H7 (cell line): ENCODE results near the gene CNTN1. TPM values are rescaled to one million over a fixed set of nuclear protein-coding genes. Genes with fewer than 3 reads are reported as not detected.

ENCODE experiments used
- DNase-seq: peaks from one replicate; pipeline ENCODE4 v3.0.0; 2012
- H3K27me3 ChIP-seq: 2 replicates; pipeline ENCODE4 v1.6.0; 2011; ENCODE audit warnings: mild to moderate bottlenecking, low read length; ENCODE audit not compliant: control insufficient read depth, insufficient read depth
- H3K36me3 ChIP-seq: replicated peaks from 2 replicates; pipeline ENCODE4 v1.5.1; 2011; ENCODE audit warnings: low read length; ENCODE audit not compliant: control insufficient read depth, insufficient read depth
- H3K4me3 ChIP-seq: 2 replicates; pipeline ENCODE4 v1.5.1; 2011; ENCODE audit warnings: low read depth, mild to moderate bottlenecking, control low read depth, low read length, moderate library complexity; ENCODE audit not compliant: insufficient read depth
- total RNA-seq: library from RNA; depleted of rRNA; stranded (reverse); fragments of >200 nt; shearing (Covaris generic); gene quantifications from 2 replicates; pipeline ENCODE4 v1.2.3, GENCODE V29; 2014; rRNA removed

The CNTN1 gene
- 2.9 and 4.3 TPM in 2 replicates for total RNA-seq

DNA sequence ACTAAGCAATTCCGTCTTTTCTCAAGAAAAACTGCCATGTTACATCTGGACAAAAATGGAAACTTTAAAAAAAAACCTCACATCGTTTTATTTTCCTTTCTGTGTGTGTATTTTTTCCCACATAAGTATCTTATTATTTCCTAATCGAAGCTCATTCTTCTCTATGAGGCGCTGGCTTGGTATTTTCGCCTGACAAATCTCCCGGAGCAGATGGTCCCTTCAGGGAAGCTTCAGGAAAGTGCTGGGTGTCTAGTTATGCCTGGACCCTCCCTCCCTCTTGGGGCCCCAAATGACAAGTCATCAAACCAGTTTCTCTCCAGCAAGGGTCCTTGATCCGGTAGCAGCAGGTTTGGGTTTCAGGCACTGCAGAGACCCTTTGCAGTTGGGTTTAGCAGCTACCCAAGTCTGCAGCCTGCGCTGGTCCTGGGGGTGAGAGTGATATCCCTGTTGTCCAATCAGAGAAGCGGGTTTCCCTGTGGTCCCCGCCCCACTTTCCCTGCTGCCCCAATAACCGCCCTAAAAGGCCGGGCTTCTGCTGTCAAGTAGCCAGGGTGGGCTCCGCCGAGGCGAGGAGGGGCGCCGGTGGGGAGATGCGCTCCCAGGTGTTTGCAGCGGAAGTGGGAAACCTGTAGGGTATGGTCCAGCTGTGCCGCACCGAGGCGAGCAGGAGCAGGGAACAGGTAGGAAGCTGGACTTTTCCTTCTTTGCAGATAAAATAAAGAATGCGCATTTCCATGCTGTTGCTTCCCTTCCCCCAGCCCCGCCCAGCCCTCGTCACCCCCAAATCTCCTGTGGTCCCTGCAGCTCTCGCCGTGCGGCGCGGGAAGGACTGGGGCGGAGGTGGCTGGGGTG is at the start of gene CNTN1:
Gene CNTN1 (plus strand): TSS at position 527 of the 852 bp plus-strand sequence.
- peaks cover 16% of the 10 kb centered on the region for H3K27me3 ChIP-seq
- H3K4me3 ChIP-seq: peak within 1 kb of the TSS; percentile 68
- peak; percentile 95 for DNase-seq

DNA sequence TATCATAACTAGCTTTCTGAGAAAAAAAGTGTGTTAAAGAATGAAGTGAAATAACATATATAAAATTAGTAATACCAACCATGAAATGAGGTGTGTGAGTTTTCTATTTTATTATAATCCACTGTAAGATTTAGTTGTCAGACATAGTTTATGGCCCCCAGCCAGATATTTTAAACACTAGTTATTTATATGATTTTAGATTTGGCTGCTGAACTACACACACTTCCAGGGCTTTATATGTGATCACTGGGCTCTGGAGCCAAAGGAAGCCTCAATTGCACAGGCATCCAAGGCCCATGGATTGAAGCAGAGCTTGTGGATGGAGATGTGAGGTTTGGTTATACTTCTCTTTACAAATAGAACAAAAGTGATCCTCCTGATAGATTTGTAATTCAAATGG is 48.7 kb upstream of the CNTN1 start:
- no peaks in the 10 kb centered on the region for H3K36me3 ChIP-seq
- no peak overlapping the region for H3K4me3 ChIP-seq
- no peak for DNase-seq
- no peaks in the 10 kb centered on the region for H3K27me3 ChIP-seq

More for the DNA sequence above, at the start of gene CNTN1:
- no peaks in the 10 kb centered on the region for H3K36me3 ChIP-seq

DNA sequence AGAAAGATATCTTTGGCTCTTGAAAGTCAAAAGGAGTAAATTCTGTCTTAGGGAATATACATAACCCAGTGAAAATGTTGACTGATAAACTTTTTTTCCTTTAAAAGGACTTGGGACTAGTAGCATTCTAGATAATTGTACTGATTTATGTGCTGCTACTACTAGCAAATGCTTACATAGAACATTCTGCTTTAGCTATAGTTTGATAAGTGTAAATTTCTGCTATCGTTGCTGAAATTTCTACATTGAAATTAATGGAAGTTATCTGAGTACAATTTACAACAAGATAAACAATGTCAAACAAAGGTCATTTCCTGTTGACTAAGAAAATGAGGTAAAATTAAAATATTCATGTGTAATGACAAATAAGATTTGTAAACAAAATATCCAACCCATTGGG is 48.3 kb upstream of the CNTN1 start:
- DNase-seq: no peak
- H3K27me3 ChIP-seq: no peaks in the 10 kb centered on the region

DNA sequence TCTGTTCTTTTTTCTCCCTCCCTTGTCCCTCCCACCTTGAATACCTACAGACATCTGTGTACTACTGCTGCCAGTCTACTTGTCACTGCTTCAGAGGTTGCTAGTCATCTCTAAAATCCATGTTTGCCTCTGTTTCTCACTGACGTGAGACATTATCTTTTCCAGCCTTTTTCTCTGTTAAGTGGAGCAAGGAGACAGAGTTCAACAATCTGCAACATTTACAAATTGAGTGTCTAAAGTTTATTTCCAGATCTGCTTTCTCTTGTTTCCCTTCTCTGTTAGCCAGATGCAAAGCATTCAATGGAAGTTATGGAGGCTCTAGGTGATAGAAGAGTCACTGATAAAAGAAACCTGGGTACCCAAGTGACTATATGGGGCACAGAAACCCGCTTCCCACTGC is 47.5 kb upstream of the CNTN1 start:
- no peak overlapping the region for H3K4me3 ChIP-seq
- no peak for DNase-seq
- no peaks in the 10 kb centered on the region for H3K36me3 ChIP-seq
- no peaks in the 10 kb centered on the region for H3K27me3 ChIP-seq

More for the DNA sequence above, 48.3 kb upstream of the CNTN1 start:
- Histone ChIP-seq H3K36me3 (no peaks in the 10 kb centered on the region), H3K4me3 (no peak overlapping the region)

DNA sequence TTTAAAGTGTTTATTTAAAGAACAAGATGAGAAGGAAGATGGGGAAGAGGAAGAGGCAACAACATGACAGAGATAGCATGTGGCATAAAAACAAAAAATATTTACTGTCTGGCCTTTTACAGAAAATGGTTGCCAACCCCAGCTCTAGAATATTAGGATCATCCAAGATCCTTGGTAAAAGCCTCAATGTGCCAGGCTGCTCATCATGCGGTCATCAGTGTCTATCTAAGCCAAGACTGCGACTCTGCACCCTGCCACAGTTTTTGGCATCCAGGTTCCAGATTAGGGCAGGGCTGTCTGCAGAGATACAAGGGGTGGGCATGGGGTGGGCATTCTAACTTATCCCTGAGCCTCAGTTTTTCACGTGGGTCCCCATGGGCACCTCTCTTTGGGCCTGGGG is 46.9 kb upstream of the CNTN1 start:
- no peak for DNase-seq
- Histone ChIP-seq H3K27me3 (no peaks in the 10 kb centered on the region), H3K36me3 (no peaks in the 10 kb centered on the region), H3K4me3 (no peak overlapping the region)

DNA sequence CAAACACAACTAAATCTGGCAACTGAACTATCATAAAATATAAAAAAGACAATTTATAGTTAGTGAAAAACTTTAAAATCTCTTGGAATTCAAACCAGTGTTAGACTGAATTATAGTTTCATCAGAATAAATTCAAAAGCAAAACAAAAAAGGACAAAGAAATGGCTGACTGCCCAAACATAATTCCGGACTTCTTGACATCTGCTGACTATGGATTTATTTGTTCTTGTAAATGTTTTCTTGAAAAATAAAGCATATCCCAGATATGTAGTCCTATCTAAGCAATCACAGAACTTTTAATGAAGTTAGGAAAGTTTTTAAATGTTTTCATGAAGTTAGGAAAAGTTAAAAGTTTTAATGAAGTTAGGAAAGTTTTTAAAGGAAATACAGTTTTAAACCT is 45.8 kb upstream of the CNTN1 start:
- H3K36me3 ChIP-seq: no peaks in the 10 kb centered on the region
- DNase-seq: no peak
- H3K27me3 ChIP-seq: no peaks in the 10 kb centered on the region
- no peak overlapping the region for H3K4me3 ChIP-seq

DNA sequence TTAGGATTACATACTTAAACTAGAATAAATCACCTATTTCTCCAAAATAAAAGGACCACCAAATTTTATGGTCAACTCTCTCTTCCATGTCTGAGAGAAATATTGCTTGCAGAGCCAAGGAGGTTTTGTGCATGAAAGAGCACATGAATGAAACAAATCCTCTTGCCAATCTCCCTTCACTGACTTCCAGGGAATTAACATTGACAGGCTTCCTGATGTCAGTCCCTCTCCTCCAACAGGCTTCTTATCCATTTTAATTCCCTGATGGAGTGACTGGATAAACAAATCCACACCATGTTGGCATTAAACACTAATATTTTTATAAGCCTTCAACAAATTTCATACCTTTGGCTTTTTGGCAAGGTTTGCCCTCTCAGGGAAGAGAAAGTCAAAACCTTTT is 45.3 kb upstream of the CNTN1 start:
- no peak for DNase-seq
- no peaks in the 10 kb centered on the region for H3K36me3 ChIP-seq
- no peak overlapping the region for H3K4me3 ChIP-seq
- H3K27me3 ChIP-seq: no peaks in the 10 kb centered on the region

DNA sequence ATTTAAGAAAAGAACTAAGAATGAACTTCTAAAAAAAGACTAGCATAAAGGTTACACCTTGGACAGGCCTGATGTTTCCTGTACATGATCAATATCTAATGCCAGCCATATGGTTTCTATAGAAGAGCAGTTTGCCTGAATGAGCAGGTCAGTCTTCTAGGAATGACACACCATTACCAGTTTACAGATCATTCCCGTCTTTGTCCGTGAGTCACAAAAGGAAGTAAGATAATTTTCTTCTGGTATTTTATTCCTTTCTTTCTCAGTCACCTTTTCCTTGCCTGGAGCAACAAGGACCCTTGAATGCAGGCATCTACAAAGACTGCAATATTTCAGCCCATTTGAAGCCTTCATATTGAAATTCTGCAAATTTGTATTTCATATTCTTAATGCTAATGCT is 44.6 kb upstream of the CNTN1 start:
- H3K4me3 ChIP-seq: no peak overlapping the region
- no peaks in the 10 kb centered on the region for H3K27me3 ChIP-seq
- no peaks in the 10 kb centered on the region for H3K36me3 ChIP-seq
- no peak for DNase-seq

DNA sequence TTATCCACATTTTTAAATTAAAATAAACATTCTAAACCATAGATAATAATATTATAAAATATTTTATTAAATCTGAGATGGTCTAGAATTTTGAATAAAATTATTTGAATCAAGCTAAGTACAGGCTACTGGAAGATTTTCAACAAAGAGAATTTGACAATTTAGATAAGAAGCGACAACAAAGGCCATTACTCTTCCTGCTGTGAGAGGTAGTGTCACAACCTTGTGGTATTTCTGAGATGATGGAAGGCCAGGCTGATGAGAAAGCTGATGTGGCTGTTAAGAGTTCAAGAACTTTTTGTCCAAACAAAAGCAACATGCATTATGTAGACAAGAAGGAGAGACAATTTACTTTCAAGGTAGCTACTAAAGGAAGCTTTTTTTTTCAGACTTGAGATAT is 43.7 kb upstream of the CNTN1 start:
- Histone ChIP-seq H3K27me3 (no peaks in the 10 kb centered on the region), H3K4me3 (no peak overlapping the region), H3K36me3 (no peaks in the 10 kb centered on the region)
- DNase-seq: no peak

DNA sequence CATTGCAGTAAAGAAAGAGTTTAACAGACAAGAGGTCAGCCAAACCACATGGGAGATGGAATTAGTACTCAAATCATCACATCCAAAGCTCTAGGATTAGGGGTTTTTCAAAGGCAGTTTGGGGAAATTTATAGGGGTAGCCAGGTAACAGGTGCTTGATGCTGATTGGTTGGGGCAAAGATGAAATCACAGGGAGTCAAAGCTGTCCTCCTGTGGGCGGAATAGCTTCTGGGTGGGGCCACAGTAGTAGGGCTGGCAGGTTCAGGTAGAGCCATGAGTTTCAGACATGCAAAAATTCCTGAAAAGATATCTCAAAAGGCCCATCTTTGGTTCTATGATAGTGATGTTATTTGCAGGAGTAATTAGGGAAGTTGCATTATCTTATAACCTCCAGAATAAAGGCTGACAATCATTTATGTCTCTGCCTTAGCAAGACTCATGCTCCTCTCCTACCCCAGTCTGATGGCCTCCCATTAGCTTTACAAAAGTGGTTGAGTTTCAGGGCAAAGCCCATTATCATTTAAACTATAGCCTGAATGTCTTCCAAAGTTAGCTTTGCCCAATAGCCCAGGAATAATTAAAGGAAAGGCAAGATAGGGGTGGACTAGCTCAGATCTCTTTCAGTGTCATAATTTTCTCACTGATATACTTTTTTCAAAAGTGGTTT is 42.1 kb upstream of the CNTN1 start:
- Histone ChIP-seq H3K36me3 (no peaks in the 10 kb centered on the region), H3K27me3 (no peaks in the 10 kb centered on the region), H3K4me3 (no peak overlapping the region)
- DNase-seq: peak; percentile 7

DNA sequence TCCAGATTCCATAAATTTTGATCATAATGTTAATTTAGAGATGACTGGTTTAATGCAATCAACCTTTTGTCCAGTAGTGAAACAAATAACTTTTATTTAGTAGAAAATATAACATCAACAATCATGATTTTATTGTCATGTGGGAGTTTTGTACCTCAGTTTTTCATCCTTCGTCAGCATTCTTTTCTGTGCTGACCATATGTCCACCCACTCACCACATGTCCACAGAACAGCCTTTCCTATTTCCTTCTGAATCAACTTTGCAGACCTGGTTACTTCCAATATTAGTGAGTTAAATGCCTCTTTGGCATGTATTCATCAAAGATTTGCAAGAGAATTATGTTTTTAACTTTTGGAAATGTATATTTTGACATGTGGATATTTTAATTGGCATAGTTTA is 36.8 kb upstream of the CNTN1 start:
- DNase-seq: no peak
- no peaks in the 10 kb centered on the region for H3K36me3 ChIP-seq
- H3K4me3 ChIP-seq: no peak overlapping the region
- H3K27me3 ChIP-seq: no peaks in the 10 kb centered on the region

DNA sequence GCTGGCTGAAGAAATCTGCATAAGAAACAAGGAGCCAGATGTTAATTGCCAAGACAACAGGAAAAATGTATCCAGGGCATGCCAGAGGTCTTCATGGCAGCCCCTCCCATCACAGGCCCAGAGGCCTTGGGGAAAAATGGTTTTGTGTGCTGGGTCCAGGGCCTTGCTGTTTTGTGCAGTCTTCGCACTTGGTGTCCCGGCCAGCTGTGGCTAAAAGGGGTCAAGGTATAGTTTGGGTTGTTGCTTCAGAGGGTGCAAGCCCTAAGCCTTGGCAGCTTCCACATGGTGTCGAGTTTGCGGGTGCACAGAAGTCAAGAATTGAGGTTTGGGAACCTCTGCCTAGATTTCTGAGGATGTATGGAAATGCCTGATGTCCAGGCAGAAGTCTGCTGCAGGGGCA is 29.9 kb upstream of the CNTN1 start:
- DNase-seq: no peak
- Histone ChIP-seq H3K27me3 (no peaks in the 10 kb centered on the region), H3K36me3 (no peaks in the 10 kb centered on the region), H3K4me3 (no peak overlapping the region)

DNA sequence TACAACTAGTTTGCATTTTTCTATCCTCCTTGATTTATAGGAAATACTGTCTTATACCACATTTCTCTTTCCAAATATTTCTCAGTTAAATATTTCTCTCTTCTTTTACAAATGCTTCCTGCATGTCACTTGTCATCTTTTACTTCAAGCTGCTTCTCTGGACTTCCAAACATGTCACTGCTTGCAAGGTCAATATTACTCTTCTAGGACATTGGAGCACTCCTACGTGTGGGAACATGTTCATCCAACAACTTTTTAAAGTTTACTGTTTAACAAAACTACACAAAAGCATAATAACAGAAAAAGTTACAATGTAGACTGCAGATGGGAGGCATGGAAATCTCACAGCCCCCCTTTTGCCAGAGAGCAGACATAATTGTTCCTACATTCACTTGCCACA is 28.5 kb upstream of the CNTN1 start:
- Histone ChIP-seq H3K36me3 (no peaks in the 10 kb centered on the region), H3K4me3 (no peak overlapping the region), H3K27me3 (no peaks in the 10 kb centered on the region)
- DNase-seq: no peak

DNA sequence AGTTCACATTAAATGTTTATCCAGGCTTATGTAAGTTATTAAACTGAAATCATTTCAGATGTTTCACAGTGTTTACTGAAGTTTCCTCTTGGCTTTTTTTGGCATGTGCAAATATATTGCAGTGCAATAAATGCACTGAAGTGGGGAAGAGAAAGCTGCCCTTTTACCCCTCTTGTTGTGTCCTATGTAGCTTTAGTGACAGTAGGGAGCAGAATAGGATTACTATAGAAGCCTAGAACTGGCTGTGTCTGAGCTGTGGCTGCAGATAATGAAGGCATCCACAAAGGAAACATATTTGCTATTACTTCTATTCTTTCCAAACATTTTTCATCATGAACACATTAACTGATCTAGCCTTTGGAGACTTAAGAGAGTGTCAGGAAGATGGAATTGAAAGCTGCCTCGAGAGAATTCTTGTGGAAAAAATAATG is 24.1 kb upstream of the CNTN1 start:
- Histone ChIP-seq H3K36me3 (no peaks in the 10 kb centered on the region), H3K4me3 (no peak overlapping the region), H3K27me3 (no peaks in the 10 kb centered on the region)
- DNase-seq: no peak

DNA sequence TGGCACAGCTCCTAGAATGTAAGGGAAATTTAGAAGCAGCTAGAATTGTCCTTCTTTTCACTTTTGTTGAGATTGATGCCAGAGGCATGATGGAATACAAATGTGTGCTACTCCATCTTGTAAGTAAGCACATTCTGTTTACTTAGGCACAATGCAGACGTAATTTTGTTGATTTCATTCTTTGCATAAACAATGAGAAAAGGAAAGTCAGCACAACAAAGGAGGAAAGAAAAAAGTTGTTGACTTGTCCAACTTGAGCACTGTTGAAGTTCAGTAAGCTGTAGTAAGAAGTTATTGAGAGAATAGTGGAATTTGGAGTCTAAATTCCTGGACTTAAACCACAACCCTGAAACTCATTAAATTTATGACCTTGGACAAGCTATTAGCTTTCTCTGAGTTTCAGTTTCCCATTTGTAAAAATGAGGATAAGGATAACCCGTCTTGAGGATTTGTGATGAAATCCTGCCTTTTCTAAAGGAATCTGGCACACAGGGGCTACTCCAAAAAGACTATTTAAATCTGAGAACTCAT is 19.4 kb upstream of the CNTN1 start:
- no peak for DNase-seq
- Histone ChIP-seq H3K36me3 (no peaks in the 10 kb centered on the region), H3K4me3 (no peak overlapping the region), H3K27me3 (no peaks in the 10 kb centered on the region)
